GM21390 (cell line): ENCODE measurements around the gene FMO2.

Experiments used
- ATAC-seq: cut with Tn5 transposase; IDR thresholded peaks from one replicate; pipeline ENCODE4 v1.9.1; 2021; ENCODE audit not compliant: unreplicated experiment

Gene FMO2, protein sequence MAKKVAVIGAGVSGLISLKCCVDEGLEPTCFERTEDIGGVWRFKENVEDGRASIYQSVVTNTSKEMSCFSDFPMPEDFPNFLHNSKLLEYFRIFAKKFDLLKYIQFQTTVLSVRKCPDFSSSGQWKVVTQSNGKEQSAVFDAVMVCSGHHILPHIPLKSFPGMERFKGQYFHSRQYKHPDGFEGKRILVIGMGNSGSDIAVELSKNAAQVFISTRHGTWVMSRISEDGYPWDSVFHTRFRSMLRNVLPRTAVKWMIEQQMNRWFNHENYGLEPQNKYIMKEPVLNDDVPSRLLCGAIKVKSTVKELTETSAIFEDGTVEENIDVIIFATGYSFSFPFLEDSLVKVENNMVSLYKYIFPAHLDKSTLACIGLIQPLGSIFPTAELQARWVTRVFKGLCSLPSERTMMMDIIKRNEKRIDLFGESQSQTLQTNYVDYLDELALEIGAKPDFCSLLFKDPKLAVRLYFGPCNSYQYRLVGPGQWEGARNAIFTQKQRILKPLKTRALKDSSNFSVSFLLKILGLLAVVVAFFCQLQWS

DNA sequence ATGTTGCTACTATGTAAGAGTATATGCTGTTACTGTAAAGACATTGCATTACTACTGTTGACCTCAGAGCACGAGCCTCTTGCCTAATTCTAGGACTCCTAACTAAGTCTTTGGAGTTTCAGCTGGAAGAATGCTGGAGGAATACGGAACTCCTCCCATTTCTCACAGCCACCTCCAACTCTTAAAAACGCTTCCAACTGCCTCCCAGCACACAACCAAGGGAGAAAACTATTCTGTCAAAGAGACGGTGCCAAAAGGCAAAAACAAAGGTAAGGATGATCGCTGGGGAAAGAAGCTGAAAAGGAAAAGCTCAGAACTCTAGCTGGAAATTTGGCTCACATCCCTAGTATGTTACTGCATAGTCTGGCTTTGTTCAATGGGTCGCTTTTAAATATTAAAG, at the start of gene FMO2:
Gene FMO2 (plus strand): TSS at position 210 of the 400 bp plus-strand sequence. CDS start 414 bp downstream, outside the sequence.
- ATAC-seq = no peak

DNA sequence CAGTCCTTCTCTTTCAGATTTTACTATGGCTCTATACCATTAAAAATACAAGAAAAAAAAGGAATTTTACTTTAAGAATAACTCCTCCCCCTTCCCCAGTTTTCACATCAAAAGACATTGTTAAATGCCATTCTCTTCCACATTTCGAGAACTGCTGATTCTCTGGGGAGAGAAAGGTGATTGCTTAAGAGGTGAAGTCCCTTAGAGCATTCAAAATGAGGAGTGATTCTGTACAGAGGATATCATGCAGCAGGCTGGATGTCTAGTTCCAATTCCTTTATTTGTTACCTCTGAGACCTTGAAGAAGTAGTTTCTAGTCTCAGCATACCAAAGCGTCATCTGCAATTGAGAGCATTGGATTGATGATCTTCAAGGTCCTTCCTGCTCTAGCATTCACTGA, 47.5 kb upstream of the FMO2 start:
- no peak for ATAC-seq

DNA sequence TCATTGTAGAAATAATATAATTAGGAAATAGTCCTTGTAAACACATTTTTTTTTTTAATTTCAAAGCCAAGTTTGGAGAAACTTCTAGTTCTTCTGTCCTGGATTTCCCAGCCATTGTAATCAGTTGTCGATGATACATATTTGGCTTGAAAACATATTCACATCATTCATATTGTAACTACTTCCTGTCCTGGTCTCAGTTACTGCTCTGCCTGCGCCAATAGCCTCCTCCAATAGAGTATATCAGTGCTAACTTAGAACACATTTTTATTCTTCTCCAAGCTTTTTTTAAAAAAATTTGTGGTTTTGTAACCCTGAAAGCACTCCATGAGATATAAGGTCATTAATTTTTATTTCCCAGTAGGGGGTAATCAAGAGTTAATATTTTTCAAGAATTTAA, 46.1 kb upstream of the FMO2 start:
- no peak for ATAC-seq

DNA sequence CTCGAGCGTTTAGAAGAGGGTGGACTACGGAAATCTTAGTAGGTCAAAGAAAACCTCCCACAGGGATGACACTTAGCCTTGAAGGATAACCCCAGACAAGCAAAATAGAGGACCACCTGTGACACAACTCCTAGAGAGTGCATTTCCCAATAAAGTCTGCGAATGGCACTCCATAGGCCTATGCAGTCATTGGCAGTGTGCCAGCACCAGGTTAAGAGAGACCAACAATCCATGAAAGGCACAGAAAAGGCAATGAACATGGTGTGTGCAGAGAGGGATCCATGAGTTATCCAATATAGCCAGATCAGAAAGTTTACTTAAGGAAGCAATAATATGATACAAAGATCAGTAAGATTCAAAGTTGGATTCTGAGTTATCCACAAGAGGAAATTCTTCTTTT, 45.2 kb upstream of the FMO2 start:
- no peak for ATAC-seq

DNA sequence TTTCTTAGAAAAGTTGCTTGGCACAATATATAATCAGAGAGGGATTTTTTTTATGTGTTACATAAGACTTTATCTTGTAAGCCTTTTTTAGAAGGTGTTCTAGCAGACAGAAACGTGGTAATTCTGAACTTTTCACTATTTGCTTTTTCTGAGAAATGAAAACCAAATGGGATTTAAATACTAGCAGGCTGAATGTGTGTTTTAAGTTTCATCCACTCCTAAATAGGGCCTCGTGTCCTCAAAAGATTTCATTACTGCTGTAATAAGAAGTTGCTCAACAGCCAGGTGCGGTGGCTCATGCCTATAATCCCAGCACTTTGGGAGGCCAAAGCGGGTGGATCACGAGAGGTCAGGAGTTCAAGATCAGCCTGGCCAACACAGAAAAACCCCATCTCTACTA, 44.7 kb upstream of the FMO2 start:
- ATAC-seq = no peak

DNA sequence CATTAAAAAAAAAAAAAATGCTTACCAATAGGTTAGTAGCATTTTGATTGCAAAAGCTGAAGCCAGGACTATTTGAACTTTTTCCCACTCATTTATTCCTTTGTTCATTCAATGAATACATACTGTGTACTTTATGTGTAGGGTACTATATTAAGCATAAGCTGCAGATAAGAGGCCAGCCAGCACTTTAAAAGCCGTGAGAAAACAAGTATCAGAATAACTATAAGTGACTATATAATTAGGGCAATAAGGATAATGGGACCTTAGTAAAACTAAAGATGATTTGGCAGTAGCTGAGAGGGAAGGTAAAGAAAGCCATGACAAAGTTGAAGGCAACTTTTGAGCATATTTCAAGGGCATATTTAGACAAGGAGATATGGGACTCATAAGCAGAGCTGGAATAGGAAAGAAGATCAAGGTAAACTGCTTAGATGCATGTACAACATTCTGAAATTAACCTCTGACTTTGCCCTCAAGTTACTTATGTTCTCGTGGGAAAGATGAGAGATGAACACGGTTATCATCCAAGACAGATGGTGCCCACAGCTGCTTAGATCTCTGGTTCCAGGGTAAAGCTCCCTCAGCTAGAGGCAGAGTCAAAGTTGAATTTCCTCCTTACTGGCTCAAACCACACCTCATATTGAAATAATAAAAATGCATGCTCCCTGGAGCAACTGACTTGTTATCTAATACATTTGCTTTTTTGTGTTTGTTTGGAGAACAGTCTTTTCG, 44.0 kb upstream of the FMO2 start:
- ATAC-seq = no peak

DNA sequence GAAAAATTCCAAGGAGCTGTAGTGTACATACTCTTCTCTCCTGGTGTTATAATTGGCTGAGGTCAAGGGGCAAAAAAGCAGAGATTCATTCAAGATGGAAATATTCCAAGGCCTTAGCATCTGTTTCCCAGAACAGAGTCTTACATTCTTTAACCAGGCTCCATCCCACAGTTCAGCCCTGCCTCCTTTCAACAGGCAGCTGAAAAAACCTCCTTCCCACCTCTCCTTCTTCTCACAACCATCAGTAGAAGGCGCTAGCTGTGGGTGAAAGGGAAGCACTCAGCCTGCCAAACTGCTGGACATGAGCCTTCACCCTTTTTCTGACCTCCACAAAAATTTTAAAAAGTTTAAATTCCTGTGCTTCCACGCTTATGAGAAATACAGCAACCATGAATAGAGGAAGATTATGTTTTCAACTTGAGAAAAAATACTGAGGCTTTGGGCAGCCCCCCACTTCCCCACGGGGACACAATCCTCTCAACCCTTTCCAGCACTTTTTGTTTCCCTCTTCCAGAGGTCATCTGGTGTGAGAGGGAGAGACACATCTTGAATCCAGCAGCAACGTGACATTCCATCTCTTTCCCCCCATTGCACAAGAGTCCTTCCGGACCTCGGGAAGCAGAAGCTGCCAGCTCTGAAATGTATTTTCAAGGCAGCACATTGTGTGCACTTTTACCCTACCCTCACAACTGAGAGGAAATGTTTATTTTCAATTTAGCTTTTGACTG, 43.2 kb upstream of the FMO2 start:
- ATAC-seq = no peak

DNA sequence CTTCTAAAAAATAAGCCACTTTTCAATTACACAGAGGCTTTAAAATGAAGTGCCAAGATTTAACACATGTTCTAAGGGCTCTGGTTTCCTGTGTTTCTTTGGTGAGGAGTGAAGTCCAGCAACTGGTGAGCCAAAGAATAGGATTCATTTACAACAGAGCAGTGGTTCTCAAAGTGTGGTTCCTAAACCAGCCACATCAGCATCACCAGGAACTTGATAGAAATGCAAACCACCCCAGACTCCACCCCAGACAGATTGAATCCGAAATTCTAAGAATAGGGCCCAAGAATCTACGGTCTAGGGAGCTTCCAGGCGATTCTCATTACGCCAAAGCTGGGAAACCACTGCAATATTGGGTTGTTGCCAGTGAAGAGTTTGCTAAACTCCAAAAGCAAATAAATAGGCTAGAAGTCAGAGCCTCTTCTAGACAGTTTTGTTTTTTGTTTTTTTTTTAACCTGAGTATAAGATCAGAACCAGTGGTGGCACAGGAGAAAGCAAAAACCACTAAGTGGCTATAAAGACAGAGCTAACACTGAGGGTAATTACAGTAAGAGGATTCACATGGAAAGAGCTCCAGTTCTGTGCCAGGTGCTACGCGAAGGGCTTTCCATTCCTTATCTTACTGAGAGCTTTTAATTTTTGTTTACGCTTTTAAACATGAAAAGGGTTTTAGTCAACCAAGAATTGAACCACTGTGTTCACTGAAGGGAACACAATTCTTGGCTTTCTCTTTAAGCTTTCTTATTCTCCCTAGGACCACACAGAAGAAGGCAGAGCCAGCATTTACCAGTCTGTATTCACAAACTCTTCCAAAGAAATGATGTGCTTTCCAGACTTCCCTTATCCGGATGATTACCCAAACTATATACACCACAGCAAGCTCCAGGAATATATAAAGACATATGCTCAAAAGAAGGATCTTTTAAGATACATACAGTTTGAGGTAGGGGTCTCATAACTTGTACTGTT, 42.4 kb upstream of the FMO2 start:
- ATAC-seq = no peak

DNA sequence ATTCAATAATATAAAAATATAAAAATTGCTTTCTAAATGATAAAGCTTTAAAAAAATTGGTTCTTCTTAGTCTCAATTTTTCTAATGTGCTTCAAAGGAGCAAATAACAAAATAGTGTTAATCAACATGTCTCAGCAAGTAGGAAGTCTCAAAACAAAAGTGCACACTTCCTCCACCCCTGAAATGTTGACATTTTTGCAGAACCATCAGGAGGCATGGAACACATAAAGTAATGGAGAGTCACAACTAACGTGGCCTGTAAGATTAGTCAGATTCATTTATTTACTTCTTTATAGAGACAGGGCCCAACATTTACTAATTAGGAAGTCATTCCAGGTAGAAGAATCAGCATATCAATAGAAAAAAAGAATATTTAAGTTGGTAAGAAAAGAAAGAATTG, 34.9 kb upstream of the FMO2 start:
- ATAC-seq = no peak

DNA sequence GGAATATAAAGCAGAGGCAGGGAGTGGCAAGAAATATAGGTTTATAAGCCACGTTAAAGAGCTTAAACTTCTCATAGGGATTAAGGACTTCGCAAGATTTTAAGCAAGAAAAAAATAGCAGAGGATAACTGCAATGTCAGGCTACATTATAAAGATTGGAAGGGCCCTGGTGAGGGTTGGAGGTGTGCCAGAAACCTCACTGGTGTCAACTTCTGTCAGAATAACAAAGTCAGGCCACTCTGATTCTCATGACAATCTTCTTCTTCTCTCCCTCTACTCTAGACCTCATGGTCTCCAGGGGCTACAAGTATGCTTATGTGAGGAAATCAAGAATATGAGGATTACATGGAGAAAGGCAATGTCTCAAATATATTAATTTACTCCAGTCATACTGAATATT, 32.6 kb upstream of the FMO2 start:
- ATAC-seq = no peak

DNA sequence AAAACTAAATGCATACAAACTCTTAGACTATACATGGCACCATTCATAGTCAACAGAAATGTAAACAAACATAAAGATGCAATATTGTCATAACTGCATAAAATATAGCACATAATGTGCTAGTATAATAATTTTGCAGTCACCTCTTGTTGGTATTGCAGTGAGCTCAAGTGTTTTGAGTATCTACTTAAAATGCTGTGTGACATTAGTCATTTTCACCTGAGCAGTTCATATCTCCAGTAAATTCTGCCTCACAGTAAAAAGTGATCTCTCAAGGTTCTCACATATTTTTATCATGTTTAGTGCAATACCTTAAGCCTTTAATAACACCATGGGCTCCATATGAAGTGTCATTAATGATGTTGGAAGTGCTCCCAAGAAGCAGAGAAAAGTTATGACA, 29.6 kb upstream of the FMO2 start:
- ATAC-seq = no peak

DNA sequence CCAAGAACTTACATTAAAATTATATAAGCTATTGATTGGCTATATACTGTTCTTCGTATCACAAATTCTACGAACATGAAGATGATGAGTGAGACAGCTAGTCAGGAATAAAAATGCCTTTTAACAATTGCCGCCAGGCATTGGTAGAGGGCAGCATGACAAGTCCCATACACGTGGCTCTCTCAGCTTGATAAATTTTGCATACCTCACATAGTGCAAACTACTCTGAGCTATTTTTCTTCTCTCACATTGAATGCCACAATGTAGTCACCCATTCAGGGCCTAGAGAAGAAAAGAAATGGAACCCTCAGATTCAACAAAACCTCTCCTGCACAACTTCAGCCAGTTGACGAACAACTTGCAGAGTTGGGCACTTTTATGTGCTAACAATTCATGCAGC, 27.0 kb upstream of the FMO2 start:
- no peak for ATAC-seq

DNA sequence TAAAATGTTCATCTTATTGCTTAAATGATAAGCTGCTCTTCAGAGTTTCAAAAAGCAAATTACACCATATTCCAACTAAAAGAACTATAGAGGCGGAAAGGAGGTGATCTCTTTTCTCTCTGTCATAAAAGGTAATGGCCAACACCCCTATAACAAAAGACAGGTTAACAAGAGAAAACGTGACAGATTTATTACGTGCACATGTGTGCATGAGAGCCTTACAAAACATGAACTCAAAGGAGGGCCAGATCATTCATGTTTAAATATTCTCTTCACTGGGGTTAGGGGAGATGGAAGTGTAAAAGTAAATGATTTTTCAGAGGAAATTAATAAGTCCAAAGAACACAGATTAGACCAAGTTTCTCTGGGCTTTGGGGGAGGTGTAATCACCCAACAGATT, 26.5 kb upstream of the FMO2 start:
- no peak for ATAC-seq

DNA sequence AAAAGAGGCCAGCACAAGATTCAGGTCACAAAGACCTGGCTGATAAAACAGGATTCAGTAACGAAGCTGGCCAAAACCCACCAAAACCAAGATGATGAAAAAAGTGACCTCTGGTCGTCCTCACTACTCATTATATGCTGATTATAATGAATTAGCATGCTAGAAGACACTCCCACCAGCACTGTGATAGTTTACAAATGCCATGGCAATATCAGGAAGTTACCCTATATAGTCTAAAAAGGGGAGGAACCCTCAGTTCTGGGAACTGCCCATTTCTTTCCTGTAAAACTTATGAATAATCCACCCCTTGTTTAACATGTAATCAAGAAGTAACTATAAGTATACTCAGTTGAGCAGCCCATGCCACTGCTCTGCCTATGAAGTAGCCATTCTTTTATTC, 26.0 kb upstream of the FMO2 start:
- ATAC-seq = no peak

DNA sequence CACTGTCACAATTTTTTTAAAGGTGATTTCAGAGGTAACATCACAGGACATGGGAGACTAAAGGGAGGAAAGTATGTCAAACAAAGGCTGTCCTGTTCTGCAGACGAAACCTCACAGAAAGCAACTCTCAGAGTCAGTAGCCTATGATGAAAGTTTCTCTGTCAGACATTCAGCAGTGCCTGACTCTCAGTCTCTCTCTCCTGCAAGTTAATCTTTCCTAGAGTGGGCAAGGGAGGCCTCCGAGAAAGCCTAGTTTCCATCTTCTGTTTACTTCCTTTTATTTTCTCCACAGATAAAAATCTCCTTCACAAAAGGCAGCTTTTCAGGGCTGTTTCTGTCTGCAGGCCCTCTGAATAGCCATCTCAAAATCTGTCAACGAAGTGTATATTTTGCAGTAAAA, 24.9 kb upstream of the FMO2 start:
- ATAC-seq = no peak

DNA sequence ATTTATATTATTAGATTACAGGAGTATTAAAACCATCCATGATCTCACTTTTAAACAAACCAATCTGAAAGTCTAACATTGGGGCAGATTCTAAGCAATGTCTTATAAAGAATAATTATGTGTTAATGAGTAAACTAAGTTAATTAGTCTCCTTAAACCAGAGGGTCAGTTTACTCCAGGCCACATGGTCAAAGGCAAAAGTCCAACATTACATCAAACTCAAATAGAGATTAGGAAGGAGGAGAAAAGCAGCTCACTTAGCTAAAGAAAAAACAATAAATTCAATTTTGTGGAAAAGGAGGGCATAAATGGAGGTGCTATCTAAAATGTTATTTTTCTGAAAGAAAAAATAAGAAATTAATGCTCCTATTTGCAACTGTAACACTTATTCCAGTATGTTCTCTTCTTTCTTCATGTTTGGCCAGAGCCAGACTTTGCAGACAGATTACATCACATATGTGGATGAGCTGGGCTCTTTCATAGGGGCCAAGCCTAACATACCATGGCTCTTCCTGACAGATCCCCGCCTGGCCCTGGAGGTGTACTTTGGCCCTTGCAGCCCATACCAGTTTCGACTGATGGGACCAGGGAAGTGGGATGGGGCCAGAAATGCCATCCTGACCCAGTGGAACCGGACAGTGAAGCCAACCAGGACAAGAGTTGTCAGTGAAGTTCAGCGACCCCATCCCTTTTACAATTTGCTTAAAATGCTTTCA, 24.3 kb upstream of the FMO2 start:
- ATAC-seq = no peak

DNA sequence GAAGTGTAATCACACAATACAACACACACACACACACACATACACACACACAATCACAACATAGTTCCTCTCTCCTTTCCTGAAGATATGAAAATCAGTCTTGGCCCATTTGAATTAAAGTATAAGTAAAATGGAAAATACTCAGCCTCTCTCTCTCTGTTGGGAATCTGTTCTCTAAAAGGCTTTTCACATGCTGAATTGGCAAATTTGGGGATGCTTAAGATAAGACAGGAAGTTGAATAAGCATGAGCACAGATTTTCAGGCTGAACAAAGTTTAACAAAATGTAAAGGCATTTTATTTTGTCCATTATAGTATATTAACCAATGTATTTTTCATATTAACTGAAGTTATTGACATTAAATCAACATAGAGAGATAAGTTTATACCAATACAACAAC, 23.7 kb upstream of the FMO2 start:
- ATAC-seq = no peak

DNA sequence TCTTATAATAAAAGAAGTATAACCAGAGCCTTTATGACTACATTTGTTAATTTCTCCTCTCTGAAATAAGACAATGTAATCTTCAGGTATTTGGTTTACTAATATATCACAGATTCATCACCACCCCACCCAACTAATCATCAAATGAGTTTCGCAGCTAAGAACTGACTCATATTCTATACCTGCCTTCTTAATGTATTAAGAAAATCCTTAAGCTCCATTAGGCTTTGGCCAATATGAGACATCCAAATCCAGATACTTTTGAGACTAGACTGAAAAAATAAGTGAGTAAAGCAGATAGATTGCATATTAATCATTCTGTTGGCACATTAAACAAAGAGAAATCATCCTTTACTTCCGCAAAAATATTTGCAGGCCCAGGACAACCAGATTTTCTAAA, 18.7 kb upstream of the FMO2 start:
- ATAC-seq = no peak

DNA sequence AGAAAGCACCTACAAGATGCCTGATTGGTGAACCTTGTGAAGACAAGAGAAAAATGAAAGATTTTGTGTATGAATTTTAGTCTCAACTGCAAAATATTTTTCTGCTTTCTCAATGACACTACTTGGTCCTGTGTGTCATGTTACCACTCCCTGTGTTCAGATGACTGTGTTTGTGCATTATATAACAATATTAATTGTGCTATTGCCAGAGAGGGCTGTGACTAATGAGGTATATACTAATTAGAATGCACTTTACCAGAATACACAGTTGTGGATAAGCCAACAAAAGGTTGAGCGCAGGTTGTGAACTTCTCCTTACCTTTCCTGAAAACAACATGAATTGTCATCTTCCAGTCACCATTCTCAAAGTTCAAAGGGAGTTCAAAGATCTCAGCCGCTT, 17.3 kb upstream of the FMO2 start:
- no peak for ATAC-seq

DNA sequence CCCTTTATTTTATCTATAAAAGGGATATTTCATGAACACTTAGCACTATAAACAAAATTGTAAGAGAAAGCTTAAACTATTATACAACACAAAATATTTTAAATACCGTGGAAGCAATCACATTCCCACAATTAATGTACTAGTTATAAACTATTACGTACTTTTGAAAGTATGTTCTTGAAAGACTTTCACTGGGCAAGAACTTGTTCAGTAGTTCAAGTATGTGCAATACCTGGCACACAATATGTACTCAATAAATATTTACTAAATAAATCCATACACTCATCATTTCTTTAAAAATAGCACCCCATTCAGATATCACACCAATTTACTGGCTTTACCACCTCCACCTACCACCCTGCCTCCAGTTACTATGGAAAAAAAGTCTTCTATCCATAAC, 12.6 kb upstream of the FMO2 start:
- ATAC-seq = no peak
